TTC549 (cell line): ENCODE results near the gene CEP70.
"Not testable (repeated sequence)": the region's sequence is repeated elsewhere in the genome, so short reads cannot be mapped to it uniquely, and the experiment has no call there.

ENCODE experiments used
- FAIRE-seq: peaks from 2 replicates; lab custom pipeline; 2012; peaks lifted over from hg19 to GRCh38; lab: Jason Lieb, UNC

The CEP70 gene

DNA sequence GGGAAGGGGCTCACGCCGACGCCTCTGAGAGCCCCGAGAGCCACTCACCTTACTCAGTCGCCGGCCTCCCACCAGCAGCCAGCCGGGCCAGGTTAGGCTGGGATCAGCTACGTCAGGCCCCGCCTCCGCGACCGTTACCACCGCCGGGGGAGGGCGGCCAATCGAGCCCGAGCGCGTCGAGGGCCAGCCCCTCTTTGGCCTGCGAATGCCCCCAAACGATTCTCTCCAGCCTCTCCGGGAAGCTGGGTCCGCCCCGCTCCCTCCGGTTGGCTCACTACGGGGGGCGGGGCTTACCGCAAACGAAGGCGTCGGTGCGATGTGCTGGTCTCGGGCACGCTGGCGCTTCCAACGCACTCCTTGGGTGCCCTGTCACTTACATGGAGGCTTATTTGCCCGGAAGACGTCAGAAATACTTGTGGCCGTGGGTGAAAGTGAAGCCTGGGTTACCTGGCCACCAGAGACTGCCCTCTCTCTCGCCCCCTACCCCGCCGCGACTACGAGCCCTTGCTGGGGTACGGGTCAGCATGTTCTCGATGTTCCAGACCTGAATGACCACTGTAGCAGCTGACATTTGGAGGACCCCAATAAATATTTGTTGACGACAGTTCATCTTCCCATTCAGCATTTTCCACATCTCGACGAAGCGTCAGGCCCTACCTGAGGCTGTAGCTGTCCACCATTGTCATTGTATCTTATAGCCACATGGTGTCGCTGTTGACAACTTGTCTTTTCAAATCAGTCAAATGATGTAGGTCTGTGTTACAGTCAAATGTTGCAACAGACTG, at the start of gene CEP70:
TSS of gene CEP70 (minus strand) at position 111 of the 785 bp plus-strand sequence. CDS start 21,333 bp downstream, outside the sequence.
- FAIRE-seq, result peak; percentile 84

GRCh38 chr3:138642927-138643253, 48.8 kb upstream of the CEP70 start:
- no peak for FAIRE-seq

- FAIRE-seq, result no peak
Measured at GRCh38 chr3:138642226-138642926, 48.3 kb upstream of the CEP70 start.

DNA sequence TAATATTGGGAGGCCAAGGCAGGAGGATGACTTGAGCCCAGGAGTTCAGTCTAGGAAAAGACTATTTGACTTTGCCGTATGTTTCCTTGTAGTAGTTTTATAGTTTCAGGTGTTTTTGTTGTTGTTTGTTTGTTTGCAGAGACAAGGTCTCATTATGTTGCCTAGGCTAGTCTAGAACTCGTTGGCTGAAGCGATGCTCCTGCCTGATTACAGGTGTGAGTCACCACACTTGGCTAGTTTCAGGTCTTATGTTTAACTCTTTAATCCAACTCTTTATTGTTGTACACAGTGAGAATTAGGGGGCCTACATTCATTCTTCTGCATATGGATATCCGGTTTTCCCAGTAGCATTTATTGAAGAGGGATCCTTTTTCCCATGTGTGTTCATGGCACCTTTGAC, 46.5 kb upstream of the CEP70 start:
- no peak for FAIRE-seq

- no peak for FAIRE-seq
Measured at GRCh38 chr3:138638641-138639040, 44.6 kb upstream of the CEP70 start.

GRCh38 chr3:138629526-138629925, 35.5 kb upstream of the CEP70 start:
- no peak for FAIRE-seq

DNA sequence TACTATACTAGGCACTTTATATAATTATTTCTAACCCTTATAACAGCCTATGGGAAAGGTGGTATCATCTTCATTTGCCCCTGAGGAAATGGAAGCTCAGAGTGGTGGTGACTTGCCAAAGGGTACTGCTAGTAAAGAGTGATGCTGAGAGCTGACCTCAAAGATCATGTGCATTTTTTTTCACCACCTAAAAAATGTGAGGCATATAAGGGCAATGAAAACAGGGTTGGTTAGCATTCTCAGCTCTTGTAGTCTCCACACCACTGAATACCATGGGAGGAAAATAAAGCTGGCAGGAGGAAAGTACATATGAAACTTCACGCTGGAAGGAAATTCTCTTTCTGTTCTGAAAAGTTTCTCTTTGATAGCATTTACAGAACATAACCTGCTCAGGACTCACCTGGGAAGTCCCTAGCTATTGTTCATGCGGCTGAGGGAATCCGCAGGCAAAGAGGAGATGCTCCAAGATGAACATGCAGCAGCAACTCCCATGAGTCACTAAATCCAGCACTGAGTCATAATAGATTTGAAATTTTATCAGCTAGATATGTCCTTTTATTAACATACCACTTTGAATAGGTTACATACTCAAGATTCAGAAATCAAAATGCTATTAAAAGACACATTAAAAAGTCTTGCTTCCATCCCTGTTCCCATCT, 31.8 kb upstream of the CEP70 start:
- FAIRE-seq, result no peak

DNA sequence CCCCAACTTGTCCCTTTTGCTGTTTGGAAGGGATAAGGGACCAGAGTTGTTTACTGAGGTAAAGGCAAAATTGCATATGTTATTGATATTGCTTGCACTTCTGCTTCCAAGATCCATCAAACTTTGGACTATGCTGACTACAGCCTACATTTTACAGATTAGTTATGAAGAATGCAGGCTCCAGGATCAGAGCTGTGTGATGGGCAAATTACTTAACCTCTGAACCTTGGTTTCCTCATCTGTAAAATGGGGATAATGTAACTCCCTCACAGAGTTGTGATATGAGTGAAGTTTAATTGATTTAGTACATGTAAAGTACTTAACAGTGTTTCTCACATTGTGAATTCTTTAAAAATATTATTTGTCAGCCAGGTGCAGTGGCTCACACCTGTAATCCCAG, 30.5 kb upstream of the CEP70 start:
- no peak for FAIRE-seq

- no peak for FAIRE-seq
Measured at GRCh38 chr3:138620431-138620830, 26.4 kb upstream of the CEP70 start.

DNA sequence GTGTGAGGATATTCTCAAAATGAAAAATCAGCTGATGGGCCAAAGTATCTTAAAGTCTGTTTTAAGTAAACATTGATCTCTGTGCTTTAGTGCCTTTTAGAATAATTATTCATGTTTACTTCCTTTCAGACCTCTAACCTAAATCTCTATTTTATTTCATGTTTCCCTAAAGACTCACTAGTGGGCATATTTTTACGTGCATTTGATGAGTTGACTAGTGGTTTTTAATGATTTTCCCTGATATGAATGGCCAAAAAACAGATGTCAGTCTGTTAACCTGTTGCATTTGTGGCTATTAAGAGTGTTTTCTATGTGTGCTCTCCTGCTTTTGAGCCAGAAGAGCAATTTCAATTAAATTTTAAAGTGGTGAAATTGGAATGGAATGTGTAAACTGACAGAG, 21.4 kb upstream of the CEP70 start:
- FAIRE-seq, result no peak

DNA sequence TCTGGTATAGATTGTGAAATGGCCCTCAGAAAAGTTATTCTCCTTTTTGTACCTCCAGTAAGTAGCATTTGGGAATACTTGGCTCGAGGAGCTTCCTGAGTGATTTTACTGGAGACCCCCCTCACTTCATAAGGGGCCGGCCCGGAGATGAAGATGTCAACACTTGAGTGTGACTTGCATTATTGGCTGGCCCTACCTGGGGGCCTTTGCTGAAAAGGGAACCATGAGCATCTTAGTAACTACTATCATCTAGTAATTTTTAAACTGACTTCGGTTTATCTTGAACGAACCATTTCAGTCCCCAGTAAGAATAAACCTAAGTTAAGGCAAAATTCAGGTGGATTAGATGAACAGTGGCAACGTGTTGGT, 15.8 kb upstream of the CEP70 start:
- FAIRE-seq, result no peak

DNA sequence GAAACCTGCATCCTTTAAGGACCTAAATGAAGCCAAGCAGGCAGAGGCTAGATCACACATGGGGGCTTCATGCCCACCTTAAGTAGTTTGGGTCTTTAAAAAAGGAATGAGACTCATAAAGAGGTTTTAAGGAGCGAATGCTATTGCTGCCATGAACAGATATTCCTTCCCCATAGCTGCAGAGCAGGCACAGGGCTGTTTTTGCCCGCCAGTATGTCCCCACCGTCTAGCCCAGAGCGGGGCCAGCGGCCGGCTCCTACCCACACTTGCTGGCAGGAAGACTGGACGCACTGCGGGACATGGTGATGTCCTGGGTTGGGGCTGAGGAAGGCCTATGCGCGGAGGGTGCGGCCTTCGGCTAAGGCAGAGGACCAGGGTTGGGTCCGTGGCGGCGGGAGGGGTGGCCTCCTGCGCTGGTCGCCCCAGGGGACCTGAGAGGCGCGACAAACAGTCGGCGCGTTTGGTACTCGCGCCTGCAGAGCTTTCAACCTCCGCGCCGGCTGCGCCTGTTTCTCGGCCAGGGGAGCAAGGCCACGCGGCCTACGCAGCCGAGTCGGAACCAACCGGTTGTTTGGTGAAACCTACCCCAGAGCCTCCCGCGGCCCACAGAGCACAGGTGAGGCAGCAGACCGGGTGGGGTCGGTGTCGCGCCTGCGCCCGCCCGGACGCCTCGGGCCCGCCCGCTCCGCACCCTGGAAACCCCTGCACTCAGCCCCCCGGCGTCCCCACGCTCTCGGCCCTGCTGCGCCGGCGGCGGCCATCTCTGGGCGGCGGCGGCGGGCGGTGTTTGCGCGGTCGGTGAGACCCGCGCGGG, 14.5 kb upstream of the CEP70 start, which contains the start of gene FAIM:
TSS of gene FAIM (plus strand) at position 450 of the 814 bp plus-strand sequence. CDS start 10,956 bp downstream, outside the sequence.
- no peak for FAIRE-seq

DNA sequence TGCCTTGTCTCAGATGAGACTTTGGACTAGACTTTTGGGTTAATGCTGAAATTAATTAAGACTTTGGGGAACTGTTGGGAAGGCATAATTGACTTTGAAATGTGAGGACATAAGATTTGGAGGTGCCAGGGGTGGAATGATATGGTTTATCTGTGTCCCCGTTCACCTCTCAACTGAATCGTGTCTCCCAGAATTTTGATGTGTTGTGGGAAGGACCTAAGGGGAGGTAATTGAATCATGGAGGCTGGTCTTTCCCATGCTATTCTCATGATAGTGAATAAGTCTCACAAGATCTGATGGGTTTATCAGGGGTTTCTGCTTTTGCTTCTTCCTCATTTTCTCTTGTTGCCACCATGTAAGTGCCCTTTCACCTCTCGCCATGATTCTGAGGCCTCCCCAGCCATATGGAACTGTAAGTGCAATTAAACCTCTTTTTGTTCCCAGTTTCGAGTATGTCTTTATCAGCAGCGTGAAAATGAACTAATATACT, 10.1 kb upstream of the CEP70 start:
- FAIRE-seq, result not testable (repeated sequence)

DNA sequence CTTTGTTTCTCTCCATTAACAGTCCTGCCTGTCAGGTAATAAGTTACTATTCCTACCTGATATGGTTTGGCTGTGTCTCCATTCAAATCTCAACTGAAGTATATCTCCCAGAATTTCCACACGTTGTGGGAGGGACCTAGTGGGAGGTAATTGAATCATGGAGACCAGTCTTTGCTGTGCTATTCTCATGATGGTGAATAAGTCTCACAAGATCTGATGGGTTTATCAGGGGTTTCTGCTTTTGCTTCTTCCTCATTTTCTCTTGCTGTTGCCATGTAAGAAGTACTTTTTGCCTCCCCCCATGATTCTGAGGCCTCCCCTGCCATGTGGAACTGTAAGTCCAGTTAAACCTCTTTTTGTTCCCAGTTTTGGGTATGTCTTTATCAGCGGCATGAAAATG, 7.6 kb upstream of the CEP70 start:
- not testable (repeated sequence) for FAIRE-seq

DNA sequence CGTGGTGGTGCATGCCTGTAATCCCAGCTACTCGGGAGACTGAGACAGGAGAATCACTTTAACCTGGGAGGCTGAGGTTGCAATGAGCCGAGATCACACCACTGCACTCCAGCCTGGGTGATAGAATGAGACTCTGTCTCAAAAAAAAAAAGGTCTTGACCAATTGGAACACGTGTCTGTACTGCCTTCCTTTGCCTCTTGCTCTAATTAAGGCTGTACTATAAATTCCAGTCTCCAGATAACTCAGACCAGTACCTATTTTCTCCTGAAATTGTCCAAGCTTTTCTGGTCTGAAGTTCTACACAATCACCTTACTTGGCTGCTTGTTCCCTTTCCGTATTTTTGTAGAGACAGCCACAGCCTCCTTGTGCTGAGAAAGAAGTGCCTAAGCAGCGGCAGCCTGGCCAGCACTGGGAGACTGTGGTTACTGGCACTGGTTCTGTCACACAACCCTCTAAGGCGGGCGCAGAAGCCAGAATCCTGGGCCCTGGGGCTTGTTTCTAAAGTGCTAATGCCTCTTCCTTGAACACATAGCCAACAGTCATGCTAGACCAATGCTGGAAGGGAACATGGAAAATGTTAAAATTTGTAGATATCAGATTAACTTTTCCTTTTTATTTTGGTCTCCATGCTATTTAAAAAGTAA, 6.2 kb upstream of the CEP70 start:
- FAIRE-seq, result no peak

- FAIRE-seq, result no peak
Measured at GRCh38 chr3:138598534-138598933, 4.5 kb upstream of the CEP70 start.

DNA sequence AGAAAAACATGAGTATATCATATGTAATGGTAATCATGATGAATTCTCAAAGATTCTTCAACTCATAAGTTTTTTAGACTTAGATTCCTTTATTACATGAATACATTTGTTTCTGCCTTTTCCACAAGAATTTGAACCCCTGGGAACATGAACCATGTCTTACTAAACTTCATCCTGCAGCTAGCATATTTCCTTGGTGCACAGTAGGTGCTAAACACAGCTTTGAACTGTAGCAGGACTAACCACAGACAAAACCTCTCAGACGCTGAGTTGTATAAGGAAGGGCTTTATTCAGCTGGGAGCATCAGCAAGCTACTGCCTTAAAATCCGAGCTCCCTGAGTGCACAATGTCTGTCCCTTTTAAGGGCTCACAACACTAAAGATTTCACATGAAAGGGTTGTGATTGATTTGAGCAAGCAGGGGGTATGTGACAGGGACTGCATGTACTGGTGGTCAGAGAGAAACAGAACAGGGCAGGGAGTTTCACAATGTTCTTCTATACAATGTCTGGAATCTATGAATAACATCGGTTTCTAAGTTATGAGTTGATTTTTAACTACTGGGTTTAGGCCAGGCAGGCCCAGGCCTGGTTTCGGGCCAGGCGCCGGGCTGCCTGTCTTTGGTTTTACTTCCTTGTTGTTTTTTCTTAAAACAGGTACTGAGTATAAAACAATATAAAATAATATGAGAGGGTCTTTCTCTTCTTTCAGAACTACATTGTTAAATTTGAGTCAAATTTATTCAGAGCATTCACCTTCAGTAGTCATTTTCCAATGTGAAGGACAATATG, 3.3 kb upstream of the CEP70 start:
- not testable (repeated sequence) for FAIRE-seq

- no peak for FAIRE-seq
Measured at GRCh38 chr3:138594935-138595610, 1.0 kb upstream of the CEP70 start.

- FAIRE-seq, result no peak
Measured at GRCh38 chr3:138593488-138594149, 441 bp downstream of the CEP70 start.

DNA sequence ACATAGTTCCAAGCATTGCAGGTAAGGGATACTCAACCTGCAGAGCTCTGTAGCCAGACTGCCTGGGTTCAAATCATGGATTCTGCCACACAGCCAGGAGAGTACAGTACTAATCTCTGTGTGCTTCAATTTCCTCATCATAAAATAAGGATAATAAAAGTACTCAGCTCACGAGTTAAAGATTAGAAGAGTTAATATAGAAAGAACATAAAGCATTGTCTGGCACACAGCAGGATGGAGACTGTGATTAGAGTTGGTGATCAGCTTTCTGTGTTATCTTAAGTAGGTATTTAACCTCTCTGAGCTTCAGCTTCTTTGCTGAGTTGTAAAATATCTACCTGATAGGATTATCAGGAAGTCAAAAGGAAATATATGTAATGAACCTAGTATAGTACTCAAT, 2.7 kb downstream of the CEP70 start:
- FAIRE-seq, result no peak
